BJ (cell line): Measurements from ENCODE around the gene AQP10. TPM values are rescaled to one million over a fixed set of nuclear protein-coding genes. Genes with fewer than 3 reads are reported as not detected.

Experiments
- CTCF ChIA-PET: fragments of 350-600 bp; formaldehyde crosslinking; extraction: SDS; loops from one replicate; lab custom pipeline; 2021; ENCODE audit warnings: antibody characterized with exemption, inconsistent platforms; lab: Yijun Ruan, JAX
- POLR2A ChIA-PET: fragments of 300-600 bp; sonication (Branson Sonifier 250); formaldehyde crosslinking; extraction: SDS; loops from one replicate; lab custom pipeline; 2021; ENCODE audit warnings: antibody characterized with exemption; lab: Charles Lee
- DNase-seq: peaks from one replicate; pipeline ENCODE4 v3.0.0-alpha.2; 2011; ENCODE audit warnings: low read depth
- H3K27me3 ChIP-seq: 2 replicates; pipeline ENCODE4 v1.6.0; 2011; ENCODE audit warnings: low read length; ENCODE audit not compliant: control insufficient read depth, insufficient read depth
- H3K36me3 ChIP-seq: 2 replicates; pipeline ENCODE4 v1.5.1; 2011; ENCODE audit warnings: low read length; ENCODE audit not compliant: control insufficient read depth, insufficient read depth
- H3K4me3 ChIP-seq: 2 replicates; pipeline ENCODE4 v1.5.1; 2011; ENCODE audit warnings: low read depth, mild to moderate bottlenecking, control low read depth, low read length
- polyA plus RNA-seq: library from polyadenylated mRNA; depleted of rRNA; stranded (reverse); fragments of >200 nt; gene quantifications from 2 replicates; pipeline ENCODE4 v1.2.3, GENCODE V29; 2011
- TF ChIP-seq, protein P1 (sequence below): IDR thresholded peaks from 2 replicates; pipeline ENCODE4 v1.5.1; 2011; ENCODE audit warnings: low read depth, mild to moderate bottlenecking, control low read depth, inconsistent platforms, low read length, moderate library complexity; ENCODE audit not compliant: insufficient read depth

The AQP10 gene
- polyA plus RNA-seq, 1 experiment, result not detected

- DNase-seq, result no peak
- ChIA-PET POLR2A (no interaction called here), CTCF (interaction anchor here (0.7 to 2.7 kb wide), 6 partner anchors 8 to 125 kb away, joined by 3 to 16 read pairs (median 4); no protein-coding TSS in a partner anchor)
- Histone ChIP-seq H3K27me3 (peaks cover 3% of the 10 kb centered on the region; the same call in 1 of the 2 replicates), H3K4me3 (peak overlapping the region; percentile 37), H3K36me3 (peaks cover 15% of the 10 kb centered on the region)
- TF ChIP-seq, protein P1, sequence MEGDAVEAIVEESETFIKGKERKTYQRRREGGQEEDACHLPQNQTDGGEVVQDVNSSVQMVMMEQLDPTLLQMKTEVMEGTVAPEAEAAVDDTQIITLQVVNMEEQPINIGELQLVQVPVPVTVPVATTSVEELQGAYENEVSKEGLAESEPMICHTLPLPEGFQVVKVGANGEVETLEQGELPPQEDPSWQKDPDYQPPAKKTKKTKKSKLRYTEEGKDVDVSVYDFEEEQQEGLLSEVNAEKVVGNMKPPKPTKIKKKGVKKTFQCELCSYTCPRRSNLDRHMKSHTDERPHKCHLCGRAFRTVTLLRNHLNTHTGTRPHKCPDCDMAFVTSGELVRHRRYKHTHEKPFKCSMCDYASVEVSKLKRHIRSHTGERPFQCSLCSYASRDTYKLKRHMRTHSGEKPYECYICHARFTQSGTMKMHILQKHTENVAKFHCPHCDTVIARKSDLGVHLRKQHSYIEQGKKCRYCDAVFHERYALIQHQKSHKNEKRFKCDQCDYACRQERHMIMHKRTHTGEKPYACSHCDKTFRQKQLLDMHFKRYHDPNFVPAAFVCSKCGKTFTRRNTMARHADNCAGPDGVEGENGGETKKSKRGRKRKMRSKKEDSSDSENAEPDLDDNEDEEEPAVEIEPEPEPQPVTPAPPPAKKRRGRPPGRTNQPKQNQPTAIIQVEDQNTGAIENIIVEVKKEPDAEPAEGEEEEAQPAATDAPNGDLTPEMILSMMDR, result peak; percentile 12; the same call in 1 of the 2 replicates
These were observed 31.9 kb downstream of the AQP10 start for GRCh38 chr1:154352581-154353459.

DNA sequence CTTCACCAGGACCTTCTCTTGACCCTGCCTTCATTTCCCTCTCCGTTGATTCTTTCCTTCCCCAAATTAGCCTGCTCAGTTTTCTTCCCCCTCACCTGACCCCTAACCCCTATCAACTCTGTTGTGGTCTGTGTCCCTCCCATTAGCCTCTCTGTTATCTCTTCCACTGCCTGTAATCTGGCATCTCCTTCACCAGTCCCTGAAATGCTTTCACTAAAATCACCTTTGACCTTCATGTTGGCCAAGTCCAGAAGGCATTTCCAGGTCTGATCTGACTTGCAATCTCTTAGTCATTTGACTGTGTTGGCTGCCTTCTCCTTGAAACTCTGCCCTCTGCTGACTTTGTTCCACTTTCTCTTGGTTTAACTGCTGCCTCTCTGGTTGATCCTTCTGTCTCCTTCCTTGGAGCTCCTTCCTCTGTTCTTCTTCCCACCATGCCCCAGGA lies 32.6 kb downstream of the AQP10 start:
- TF ChIP-seq, protein P1, result peak; percentile 58
- H3K36me3 ChIP-seq, result peaks cover 11% of the 10 kb centered on the region
- peak overlapping the region; percentile 37 for H3K4me3 ChIP-seq
- no peak for DNase-seq
- ChIA-PET CTCF (interaction anchor here (0.8 to 2.7 kb wide), 6 partner anchors 8 to 159 kb away, joined by 3 to 16 read pairs (median 4); no protein-coding TSS in a partner anchor), POLR2A (no interaction called here)
- H3K27me3 ChIP-seq, result peaks cover 3% of the 10 kb centered on the region; the same call in 1 of the 2 replicates

DNA sequence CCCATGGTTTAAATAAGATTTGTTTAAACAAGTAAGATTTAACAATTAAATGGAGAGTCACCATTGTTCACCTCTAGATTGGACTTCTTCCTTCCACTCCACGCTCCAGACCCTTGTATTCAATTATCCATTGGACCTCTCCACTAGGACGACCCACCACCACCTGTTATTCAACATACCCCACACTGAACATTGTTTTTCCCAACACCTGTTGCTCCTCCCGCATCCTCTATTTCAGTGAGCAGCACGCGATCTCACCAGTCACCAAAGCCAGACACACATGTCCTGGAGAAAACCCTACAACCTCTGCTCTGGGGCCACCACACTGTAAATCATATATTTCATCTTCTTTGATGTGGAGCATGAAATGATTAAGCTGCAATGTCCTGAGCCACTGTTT lies 33.1 kb downstream of the AQP10 start:
- CTCF ChIA-PET, result interaction anchor here (0.8 to 2.7 kb wide), 10 partner anchors 8 to 160 kb away, joined by 3 to 16 read pairs (median 4); partner anchors contain the start of gene ATP8B2
- no peak for DNase-seq
- TF ChIP-seq, protein P1, result no peak
- H3K36me3 ChIP-seq, result peaks cover 6% of the 10 kb centered on the region
- H3K27me3 ChIP-seq, result peaks cover 3% of the 10 kb centered on the region; the same call in 1 of the 2 replicates
- H3K4me3 ChIP-seq, result no peak overlapping the region
- POLR2A ChIA-PET, result no interaction called here

GRCh38 chr1:154358519-154358918 lies 37.6 kb downstream of the AQP10 start:
- no peak for DNase-seq

More at GRCh38 chr1:154358519-154358918, 37.6 kb downstream of the AQP10 start:
- peaks cover 3% of the 10 kb centered on the region; the same call in 1 of the 2 replicates for H3K27me3 ChIP-seq
- ChIA-PET POLR2A (no interaction called here), CTCF (interaction anchor here (2.3 kb wide), 1 partner anchor 23 kb away, joined by 7 read pairs; no protein-coding TSS in a partner anchor)
- no peak overlapping the region for H3K4me3 ChIP-seq
- H3K36me3 ChIP-seq, result no peaks in the 10 kb centered on the region
- TF ChIP-seq, protein P1, result no peak
